GM12878 (cell line): Measurements from ENCODE around the gene C8B. TPM values are rescaled to one million over a fixed set of nuclear protein-coding genes. Genes with fewer than 3 reads are reported as not detected.

Source experiments
- ATAC-seq: fragments of 200-7000 bp; cut with Tn5 transposase; 3 replicates; pipeline ENCODE4 v1.9.1; 2020; ENCODE audit warnings: mild to moderate bottlenecking, moderate library complexity
- BruUV-seq: library from RNA; stranded (reverse); fragments of 400-500 nt; replicated peaks from 2 replicates; lab custom pipeline; 2021; lab: Mats Ljungman, UMichigan
- CTCF ChIA-PET: fragments of 300-600 bp; sonication (Branson Sonifier 250); formaldehyde crosslinking; extraction: SDS; loops from one replicate; lab custom pipeline; 2021; ENCODE audit warnings: inconsistent platforms; lab: Yijun Ruan, JAX
- POLR2A ChIA-PET: fragments of 350-600 bp; formaldehyde crosslinking; extraction: SDS; loops from one replicate; lab custom pipeline; 2021; ENCODE audit warnings: inconsistent platforms; lab: Charles Lee
- RAD21 ChIA-PET: fragments of 300-600 bp; sonication (Branson Sonifier 250); formaldehyde crosslinking; loops from one replicate; lab custom pipeline; 2023; ENCODE audit warnings: antibody characterized with exemption; ENCODE audit not compliant: unreplicated experiment; lab: Charles Lee
- SMC1A ChIA-PET: fragments of 300-600 bp; sonication (Branson Sonifier 250); formaldehyde crosslinking; loops from one replicate; lab custom pipeline; 2023; ENCODE audit not compliant: unreplicated experiment, uncharacterized antibody; lab: Charles Lee
- DNase-seq: peaks from one replicate; pipeline ENCODE4 v3.0.0-alpha.2; 2011; ENCODE audit warnings: low read depth, low spot score
- FAIRE-seq: peaks from 3 replicates; lab custom pipeline; 2011; peaks lifted over from hg19 to GRCh38; lab: Jason Lieb, UNC
- H2AFZ ChIP-seq: 2 replicates; pipeline ENCODE4 v1.6.0; 2011; ENCODE audit warnings: low read depth, low read length, control low read depth; ENCODE audit not compliant: control insufficient read depth
- H3K27ac ChIP-seq: 2 replicates; pipeline ENCODE4 v1.5.1; 2011; ENCODE audit warnings: control low read depth; ENCODE audit not compliant: control insufficient read depth, insufficient read depth
- H3K27me3 ChIP-seq, 2 experiments: replicated peaks in 1 of 2; 2 replicates each; pipeline versions ENCODE4 v1.6.0 to v1.6.1; 2011; ENCODE audit warnings: low read length in 1 of 2; ENCODE audit not compliant: control insufficient read depth in 2 of 2, insufficient read depth in 2 of 2
- H3K36me3 ChIP-seq, 2 experiments: 2 replicates each; pipeline ENCODE4 v1.5.1; 2011; ENCODE audit warnings: low read length in 1 of 2; ENCODE audit not compliant: control insufficient read depth in 2 of 2, insufficient read depth in 2 of 2
- H3K4me1 ChIP-seq: 2 replicates; pipeline ENCODE4 v1.6.1; 2011; ENCODE audit warnings: mild to moderate bottlenecking, low read length, moderate library complexity, mixed read lengths; ENCODE audit not compliant: control insufficient read depth, insufficient read depth
- H3K4me2 ChIP-seq: 2 replicates; pipeline ENCODE4 v1.6.0; 2011; ENCODE audit warnings: control low read depth; ENCODE audit not compliant: control insufficient read depth, insufficient read depth
- H3K4me3 ChIP-seq: fragments of 200-600 bp; sonication (generic); 2 replicates; pipeline ENCODE4 v1.5.1; 2016
- H3K79me2 ChIP-seq: 2 replicates; pipeline ENCODE4 v1.6.0; 2011; ENCODE audit warnings: low read length; ENCODE audit not compliant: control insufficient read depth, insufficient read depth
- H3K9ac ChIP-seq: 2 replicates; pipeline ENCODE4 v1.8.0; 2011; ENCODE audit warnings: low read length, control low read depth, mixed read lengths; ENCODE audit not compliant: control insufficient read depth, insufficient read depth
- H3K9me3 ChIP-seq: replicated peaks from 3 replicates; pipeline ENCODE4 v1.5.1; 2011; ENCODE audit warnings: mild to moderate bottlenecking, low read length; ENCODE audit not compliant: control insufficient read depth, insufficient read depth
- H4K20me1 ChIP-seq: 2 replicates; pipeline ENCODE4 v1.6.0; 2011; ENCODE audit not compliant: control insufficient read depth, insufficient read depth
- BCLAF1 ChIP-seq: fragments of 450-650 bp; IDR thresholded peaks from 2 replicates; pipeline ENCODE4 v1.6.1; 2017; ENCODE audit warnings: antibody characterized with exemption, mild to moderate bottlenecking, moderate library complexity
- FOXM1 ChIP-seq: IDR thresholded peaks from 2 replicates; pipeline ENCODE4 v1.6.1; 2012; ENCODE audit warnings: low read depth, mild to moderate bottlenecking, inconsistent platforms, low read length, moderate library complexity
- IRF4 ChIP-seq: IDR thresholded peaks from 2 replicates; pipeline ENCODE4 v1.6.1; 2011; ENCODE audit warnings: low read depth, low read length
- KAT2A ChIP-seq: conservative IDR thresholded peaks from 2 replicates; pipeline ENCODE4 v1.6.1; 2011; ENCODE audit warnings: low read depth, low read length; ENCODE audit not compliant: control insufficient read depth
- KDM1A ChIP-seq: fragments of 200-600 bp; sonication (generic); IDR thresholded peaks from 2 replicates; pipeline ENCODE4 v1.6.1; 2016; ENCODE audit warnings: borderline replicate concordance
- MEF2A ChIP-seq: IDR thresholded peaks from 2 replicates; pipeline ENCODE4 v1.6.1; 2011; ENCODE audit warnings: low read depth, mild to moderate bottlenecking, low read length, moderate library complexity; ENCODE audit not compliant: insufficient read depth
- USF1 ChIP-seq: IDR thresholded peaks from 2 replicates; pipeline ENCODE4 v1.6.1; 2011; ENCODE audit warnings: borderline replicate concordance, low read depth, mild to moderate bottlenecking, moderate library complexity, mixed read lengths, low read length; ENCODE audit not compliant: insufficient read depth; ENCODE audit errors: extremely low read length
- ZBTB11 ChIP-seq: fragments of 450-650 bp; formaldehyde crosslinking; IDR thresholded peaks from 2 replicates; pipeline ENCODE4 v1.5.0; 2022; ENCODE audit warnings: mild to moderate bottlenecking, missing genetic modification characterization
- ZNF24 ChIP-seq: fragments of 450-650 bp; IDR thresholded peaks from 2 replicates; pipeline ENCODE4 v1.6.1; 2017; ENCODE audit warnings: antibody characterized with exemption, mild to moderate bottlenecking
- ZNF622 ChIP-seq: fragments of 450-650 bp; IDR thresholded peaks from 2 replicates; pipeline ENCODE4 v1.6.1; 2017; ENCODE audit warnings: mild to moderate bottlenecking, inconsistent platforms
- ZSCAN29 ChIP-seq: fragments of 450-650 bp; IDR thresholded peaks from 2 replicates; pipeline ENCODE4 v1.6.1; 2017; ENCODE audit warnings: mild to moderate bottlenecking, moderate library complexity
- WGBS: methylation state at CpG from one replicate; pipeline ENCODE4 v1.1.6; 2016; ENCODE audit warnings: low lambda C conversion rate; ENCODE audit not compliant: insufficient replicate concordance, insufficient coverage; ENCODE audit errors: missing lambda C conversion rate; 5-methylcytosine and 5-hydroxymethylcytosine counted together
- in situ Hi-C: fragments of 300-500 bp; cut with MboI; formaldehyde crosslinking; loops from 9 replicates; pipeline ENCODE4 v1.14.3; 2018; ENCODE audit warnings: mixed read lengths
- intact Hi-C: fragments of 100-400 bp; cut with micrococcal nuclease; formaldehyde crosslinking; loops from one replicate; pipeline ENCODE4 v1.14.2; 2022; ENCODE audit not compliant: unreplicated experiment
- polyA plus RNA-seq, 11 experiments: library from polyadenylated mRNA; depleted of rRNA in 4 of 11; unstranded in 6 of 11; stranded (reverse) in 5 of 11; fragments of >200 nt; fragmentation: Nextera tagmentation in 4 of 11; fragmentation: Illumina TruSeq in 1 of 11; extraction: Ambion mirVana in 4 of 11; extraction: Trizol in 1 of 11; gene quantifications; 1 replicate in 1 of 11; 2 replicates in 10 of 11; pipeline versions ENCODE4 v1.2.1 to v1.2.3, GENCODE V29; 2011 to 2016; ENCODE audit warnings: inconsistent platforms in 2 of 11, missing spikeins in 2 of 11, low read depth in 1 of 11
- total RNA-seq, 4 experiments: library from RNA; depleted of rRNA in 3 of 4; stranded (reverse); fragments of >200 nt in 3 of 4; fragmentation: Illumina TruSeq in 1 of 4; extraction: Trizol in 1 of 4; gene quantifications; 2 replicates each; pipeline versions ENCODE4 v1.2.1 to v1.2.3, GENCODE V29; 2013 to 2021

Gene C8B
- total and polyA plus RNA-seq, 10 of the 15 experiments (the other 5 are each of a cell fraction or from before 2014, with no cell fraction given): not detected

DNA sequence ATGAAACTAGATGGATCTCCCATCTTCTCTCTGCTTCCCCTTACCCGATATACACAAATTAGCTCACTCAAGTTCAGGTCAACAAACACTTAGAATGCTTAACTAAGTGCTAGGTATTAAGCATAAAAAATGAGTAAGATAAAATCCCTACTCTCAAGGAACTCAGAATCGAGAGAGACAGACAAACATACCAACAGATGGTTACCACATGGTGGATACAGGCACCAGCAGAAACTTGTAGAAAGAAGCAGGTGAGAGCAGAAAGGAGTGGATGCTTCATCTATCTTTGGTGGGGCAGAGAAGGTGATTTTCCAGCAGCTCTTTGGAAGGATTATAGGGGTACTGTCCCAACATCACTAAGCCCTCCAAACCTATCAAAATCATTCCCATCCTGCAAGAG lies 32.2 kb downstream of the C8B start:
- FAIRE-seq: no peak
- RAD21 ChIA-PET: no interaction called here
- Histone ChIP-seq H4K20me1 (no peaks in the 10 kb centered on the region), H3K36me3 (no peaks in the 10 kb centered on the region), H3K27me3 (no peaks in the 10 kb centered on the region; a peak in 1 of 4 replicates), H3K27ac (no peak overlapping the region), H3K4me3 (no peak overlapping the region), H3K4me1 (no peaks in the 10 kb centered on the region), H3K4me2 (no peak overlapping the region), H3K79me2 (no peaks in the 10 kb centered on the region), H3K9ac (no peak overlapping the region), H2AFZ (no peak overlapping the region), H3K9me3 (no peaks in the 10 kb centered on the region)
- BruUV-seq: no TSS peak
- SMC1A ChIA-PET: no interaction called here
- CTCF ChIA-PET: no interaction called here
- no peak for TF ChIP-seq ZNF24
- TF ChIP-seq USF1: no peak
- no peak for TF ChIP-seq ZBTB11 (CRISPR knock-in tag)
- TF ChIP-seq KAT2A: no peak
- TF ChIP-seq ZNF622: no peak
- no peak for TF ChIP-seq MEF2A
- no peak for TF ChIP-seq BCLAF1
- no peak for TF ChIP-seq ZSCAN29
- TF ChIP-seq IRF4: no peak
- no peak for TF ChIP-seq FOXM1
- no peak for TF ChIP-seq KDM1A
- POLR2A ChIA-PET: no interaction called here
- in situ Hi-C loops: no loop called here
- no peak for ATAC-seq
- no peak for DNase-seq
- WGBS: 0% methylated on average over 2 of the region's 2 CpGs
- intact Hi-C loops: no loop called here
